Endothelial cell of umbilical vein (primary cell): ENCODE results near the gene MGAT5. TPM values are rescaled to one million over a fixed set of nuclear protein-coding genes. Genes with fewer than 3 reads are reported as not detected.

Experiments used
- BruUV-seq: library from RNA; stranded (reverse); fragments of 400-500 nt; replicated peaks from 2 replicates; lab custom pipeline; 2021; lab: Mats Ljungman, UMichigan
- CTCF ChIA-PET: fragments of 300-600, 350-600 bp; sonication (Branson Sonifier 250); formaldehyde crosslinking; loops from one replicate; lab custom pipeline; 2021; ENCODE audit warnings: antibody characterized with exemption, inconsistent platforms; lab: Charles Lee
- POLR2A ChIA-PET: fragments of 300-600, 350-600 bp; sonication (Branson Sonifier 250); formaldehyde crosslinking; loops from one replicate; lab custom pipeline; 2021; ENCODE audit warnings: antibody characterized with exemption, inconsistent platforms; lab: Charles Lee
- DNase-seq: peaks from one replicate; pipeline ENCODE4 v3.0.0-alpha.2; 2011; ENCODE audit warnings: low read depth, low spot score
- FAIRE-seq: peaks from 2 replicates; lab custom pipeline; 2011; peaks lifted over from hg19 to GRCh38; lab: Jason Lieb, UNC
- H2AFZ ChIP-seq: 2 replicates; pipeline ENCODE4 v1.6.0; 2012; ENCODE audit warnings: low read depth, low read length, control low read depth, inconsistent platforms
- H3K27ac ChIP-seq: 2 replicates; pipeline ENCODE4 v1.5.1; 2011; ENCODE audit warnings: low read depth, mild to moderate bottlenecking, control low read depth, low read length, moderate library complexity; ENCODE audit not compliant: insufficient read depth
- H3K27me3 ChIP-seq, 2 experiments: 2 replicates each; pipeline versions ENCODE4 v1.6.0 to v1.6.1; 2011; ENCODE audit warnings: low read length in 2 of 2, mixed read lengths in 1 of 2; ENCODE audit not compliant: control insufficient read depth in 2 of 2, insufficient read depth in 2 of 2
- H3K36me3 ChIP-seq, 2 experiments: 2 replicates in 1 of 2; 3 replicates in 1 of 2; pipeline ENCODE4 v1.5.1; 2011; ENCODE audit warnings: low read length in 2 of 2, mild to moderate bottlenecking in 1 of 2, moderate library complexity in 1 of 2; ENCODE audit not compliant: control insufficient read depth in 2 of 2, insufficient read depth in 2 of 2; ENCODE audit errors: extremely low read depth in 1 of 2
- H3K4me1 ChIP-seq: 3 replicates; pipeline ENCODE4 v1.5.1; 2011; ENCODE audit warnings: mild to moderate bottlenecking, low read length; ENCODE audit not compliant: control insufficient read depth, insufficient read depth; ENCODE audit errors: extremely low read depth
- H3K4me2 ChIP-seq: 2 replicates; pipeline ENCODE4 v1.6.1; 2011; ENCODE audit warnings: low read length, control low read depth, mixed read lengths; ENCODE audit not compliant: insufficient read depth
- H3K4me3 ChIP-seq, 3 experiments: fragments of 200-600 bp in 1 of 3; sonication (generic), shearing (Covaris generic) in 1 of 3; replicated peaks in 1 of 3; 2 replicates each; pipeline ENCODE4 v1.5.1; 2011 to 2016; ENCODE audit warnings: control low read depth in 3 of 3, low read length in 3 of 3, mild to moderate bottlenecking in 2 of 3, inconsistent platforms in 1 of 3, low read depth in 1 of 3, moderate library complexity in 1 of 3; ENCODE audit not compliant: insufficient read depth in 1 of 3
- H3K79me2 ChIP-seq: 2 replicates; pipeline ENCODE4 v1.6.0; 2012; ENCODE audit warnings: low read length, inconsistent platforms; ENCODE audit not compliant: control insufficient read depth, insufficient read depth
- H3K9ac ChIP-seq: replicated peaks from 2 replicates; pipeline ENCODE3; 2011; ENCODE audit warnings: low read length, control low read depth; ENCODE audit not compliant: insufficient read depth; ENCODE audit errors: extremely low read depth
- H3K9me1 ChIP-seq: replicated peaks from 3 replicates; pipeline ENCODE4 v1.6.0; 2011; ENCODE audit warnings: mild to moderate bottlenecking, low read length; ENCODE audit not compliant: control insufficient read depth, insufficient read depth; ENCODE audit errors: extremely low read depth
- H3K9me3 ChIP-seq: replicated peaks from 2 replicates; pipeline ENCODE4 v1.5.1; 2012; ENCODE audit warnings: low read length, inconsistent platforms; ENCODE audit not compliant: control insufficient read depth, insufficient read depth
- H4K20me1 ChIP-seq: replicated peaks from 2 replicates; pipeline ENCODE3; 2011; ENCODE audit warnings: mild to moderate bottlenecking, low read length; ENCODE audit not compliant: control insufficient read depth, insufficient read depth; ENCODE audit errors: extremely low read depth
- EZH2 ChIP-seq: IDR thresholded peaks from 2 replicates; pipeline ENCODE4 v1.6.1; 2012; ENCODE audit warnings: borderline replicate concordance, low read depth, mild to moderate bottlenecking, moderate library complexity, low read length, inconsistent platforms; ENCODE audit not compliant: severe bottlenecking
- FOS ChIP-seq: IDR thresholded peaks from 2 replicates; pipeline ENCODE4 v1.6.1; 2011; ENCODE audit warnings: mild to moderate bottlenecking, low read length, moderate library complexity, borderline replicate concordance; ENCODE audit not compliant: insufficient read depth
- GATA2 ChIP-seq: IDR thresholded peaks from 2 replicates; pipeline ENCODE4 v1.7.0; 2011; ENCODE audit warnings: low read depth, mild to moderate bottlenecking, moderate library complexity, mixed read lengths, low read length; ENCODE audit not compliant: insufficient read length, insufficient read depth
- JUN ChIP-seq: IDR thresholded peaks from 2 replicates; pipeline ENCODE4 v1.6.1; 2011; ENCODE audit warnings: borderline replicate concordance, low read depth; ENCODE audit not compliant: insufficient read length, insufficient read depth
- MYC ChIP-seq: IDR thresholded peaks from one replicate; pipeline ENCODE4 v1.6.1; 2011; ENCODE audit warnings: mild to moderate bottlenecking, low read depth, low read length
- POLR2A ChIP-seq: IDR thresholded peaks from 2 replicates; pipeline ENCODE4 v1.6.1; 2012; ENCODE audit warnings: low read depth, mild to moderate bottlenecking, control low read depth, low read length
- POLR2AphosphoS5 ChIP-seq: IDR thresholded peaks from 2 replicates; pipeline ENCODE4 v1.6.1; 2012; ENCODE audit warnings: low read depth, mild to moderate bottlenecking, control low read depth, low read length, moderate library complexity; ENCODE audit not compliant: insufficient read depth
- dilution Hi-C: fragments of 300-500 bp; cut with MboI; formaldehyde crosslinking; loops from one replicate; pipeline ENCODE4 v1.15.0; 2019; ENCODE audit warnings: low sequenced_read_pairs; ENCODE audit not compliant: extremely low pct_ligation_motif_present
- intact Hi-C: fragments of 100-400 bp; cut with micrococcal nuclease; formaldehyde crosslinking; loops from one replicate; pipeline ENCODE4 v1.10.0; 2022
- polyA plus RNA-seq, 4 experiments: library from polyadenylated mRNA; depleted of rRNA in 3 of 4; stranded (reverse) in 3 of 4; unstranded in 1 of 4; fragments of >200 nt; gene quantifications; 2 replicates each; pipeline versions ENCODE4 v1.2.1 to v1.2.3, GENCODE V29; 2011 to 2012; ENCODE audit warnings: missing spikeins in 1 of 4
- total RNA-seq: library from RNA; stranded (reverse); gene quantifications from 2 replicates; pipeline ENCODE4 v1.2.3, GENCODE V29; 2021
- TF ChIP-seq, protein P1 (sequence below): IDR thresholded peaks from 2 replicates; pipeline ENCODE4 v1.6.1; 2011; ENCODE audit not compliant: insufficient read depth, insufficient read length
- TF ChIP-seq, protein P2 (sequence below), 2 donors: IDR thresholded peaks; 1 replicate in 1 of 2; 2 replicates in 1 of 2; pipeline ENCODE4 v1.5.1; 2011; ENCODE audit warnings: low read length in 2 of 2, mild to moderate bottlenecking in 2 of 2, moderate library complexity in 2 of 2, control low read depth in 1 of 2, inconsistent platforms in 1 of 2, low read depth in 1 of 2; ENCODE audit not compliant: insufficient read depth in 1 of 2; ENCODE audit errors: extremely low read depth in 1 of 2

Gene MGAT5
- total and polyA plus RNA-seq, 2 donors (not counting 3 experiments of a cell fraction or from before 2014, with no cell fraction given): 17.7 to 84.1 TPM

DNA sequence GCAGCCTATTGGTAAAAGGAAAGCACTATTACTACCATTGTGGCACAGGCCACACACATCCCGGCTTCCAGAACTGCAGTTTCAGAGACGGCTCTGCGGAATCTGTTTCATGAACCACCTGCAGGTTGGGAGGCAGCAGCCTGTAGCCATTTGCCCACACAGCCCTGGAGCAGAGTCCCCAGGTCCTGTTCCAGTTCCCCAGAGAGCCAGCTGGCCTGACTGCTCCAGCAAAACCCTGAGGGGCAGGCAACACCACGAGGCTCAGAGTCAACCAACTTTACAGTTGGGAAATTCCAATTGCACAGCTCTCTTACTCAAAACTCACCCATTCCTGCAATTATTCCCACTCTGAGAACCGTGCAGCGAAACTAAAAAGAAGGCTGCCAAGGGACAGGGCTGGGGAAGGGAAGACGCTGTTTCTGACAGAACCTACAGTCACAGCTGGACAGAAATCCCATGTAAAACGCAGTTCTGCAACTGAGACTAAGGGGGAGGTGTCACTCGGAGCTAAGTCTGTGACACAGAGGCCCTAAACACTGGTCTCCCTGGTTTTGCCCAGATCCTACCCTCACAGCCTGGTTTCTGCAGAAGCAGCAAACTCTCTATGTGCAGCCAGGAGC, 245.5 kb downstream of the MGAT5 start:
- BruUV-seq: no TSS peak
- Histone ChIP-seq H4K20me1 (no peaks in the 10 kb centered on the region), H3K4me3 (no peak overlapping the region), H3K36me3 (no peaks in the 10 kb centered on the region), H3K4me2 (no peak overlapping the region), H3K27me3 (no peaks in the 10 kb centered on the region), H3K9me1 (no peaks in the 10 kb centered on the region), H3K9me3 (no peaks in the 10 kb centered on the region), H2AFZ (no peak overlapping the region), H3K9ac (no peak overlapping the region), H3K79me2 (no peaks in the 10 kb centered on the region), H3K4me1 (no peaks in the 10 kb centered on the region), H3K27ac (no peak overlapping the region)
- ChIA-PET CTCF (no interaction called here), POLR2A (no interaction called here)
- intact Hi-C loops: no loop called here
- DNase-seq (no peak), FAIRE-seq (no peak)
- TF ChIP-seq JUN (no peak), POLR2A (no peak), EZH2 (no peak), FOS (no peak), MYC (no peak), POLR2AphosphoS5 (no peak), GATA2 (no peak)
- TF ChIP-seq, protein P1, sequence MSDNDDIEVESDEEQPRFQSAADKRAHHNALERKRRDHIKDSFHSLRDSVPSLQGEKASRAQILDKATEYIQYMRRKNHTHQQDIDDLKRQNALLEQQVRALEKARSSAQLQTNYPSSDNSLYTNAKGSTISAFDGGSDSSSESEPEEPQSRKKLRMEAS: no peak
- TF ChIP-seq, protein P2, sequence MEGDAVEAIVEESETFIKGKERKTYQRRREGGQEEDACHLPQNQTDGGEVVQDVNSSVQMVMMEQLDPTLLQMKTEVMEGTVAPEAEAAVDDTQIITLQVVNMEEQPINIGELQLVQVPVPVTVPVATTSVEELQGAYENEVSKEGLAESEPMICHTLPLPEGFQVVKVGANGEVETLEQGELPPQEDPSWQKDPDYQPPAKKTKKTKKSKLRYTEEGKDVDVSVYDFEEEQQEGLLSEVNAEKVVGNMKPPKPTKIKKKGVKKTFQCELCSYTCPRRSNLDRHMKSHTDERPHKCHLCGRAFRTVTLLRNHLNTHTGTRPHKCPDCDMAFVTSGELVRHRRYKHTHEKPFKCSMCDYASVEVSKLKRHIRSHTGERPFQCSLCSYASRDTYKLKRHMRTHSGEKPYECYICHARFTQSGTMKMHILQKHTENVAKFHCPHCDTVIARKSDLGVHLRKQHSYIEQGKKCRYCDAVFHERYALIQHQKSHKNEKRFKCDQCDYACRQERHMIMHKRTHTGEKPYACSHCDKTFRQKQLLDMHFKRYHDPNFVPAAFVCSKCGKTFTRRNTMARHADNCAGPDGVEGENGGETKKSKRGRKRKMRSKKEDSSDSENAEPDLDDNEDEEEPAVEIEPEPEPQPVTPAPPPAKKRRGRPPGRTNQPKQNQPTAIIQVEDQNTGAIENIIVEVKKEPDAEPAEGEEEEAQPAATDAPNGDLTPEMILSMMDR (IDR thresholded peaks at IDR 0.05; ENCODE audit: extremely low read depth in 1 of 2, insufficient read depth in 1 of 2, low read depth in 1 of 2, low read length in 2 of 2): no peak
- dilution Hi-C loops: no loop called here
